Fibroblast of mammary gland (primary cell): Measurements from ENCODE around the gene HTR3A.

ENCODE experiments used
- DNase-seq: peaks from one replicate; pipeline ENCODE4 v3.0.0-alpha.2; 2010; ENCODE audit warnings: low read depth
- H3K4me3 ChIP-seq: 2 replicates; pipeline ENCODE4 v1.5.1; 2011; ENCODE audit warnings: low read depth, mild to moderate bottlenecking, low read length, moderate library complexity; ENCODE audit not compliant: control insufficient read depth
- TF ChIP-seq, protein P1 (sequence below): conservative IDR thresholded peaks from 2 replicates; pipeline ENCODE4 v1.5.1; 2011; ENCODE audit warnings: low read depth, low read length, inconsistent platforms; ENCODE audit not compliant: control insufficient read depth, insufficient read depth

Gene HTR3A

DNA sequence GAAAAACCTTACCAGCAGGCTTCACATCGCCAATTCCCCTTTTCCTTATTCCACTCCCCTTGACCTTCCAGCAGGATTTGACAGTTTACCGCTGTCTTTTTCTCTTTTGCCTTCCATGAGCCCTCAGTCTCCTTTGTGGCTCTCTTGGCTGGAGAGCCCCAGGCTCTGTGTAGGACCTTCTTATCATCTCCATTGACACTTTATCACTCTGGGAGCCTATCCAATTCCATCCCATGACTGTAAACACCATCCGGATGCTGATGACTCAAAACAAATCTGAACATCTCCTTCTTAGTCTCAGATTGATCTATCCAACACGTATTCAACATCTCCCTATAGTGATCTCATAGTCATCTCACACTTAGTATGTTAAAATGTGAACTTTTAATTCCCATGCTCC lies 36.0 kb downstream of the HTR3A start:
- TF ChIP-seq, protein P1, sequence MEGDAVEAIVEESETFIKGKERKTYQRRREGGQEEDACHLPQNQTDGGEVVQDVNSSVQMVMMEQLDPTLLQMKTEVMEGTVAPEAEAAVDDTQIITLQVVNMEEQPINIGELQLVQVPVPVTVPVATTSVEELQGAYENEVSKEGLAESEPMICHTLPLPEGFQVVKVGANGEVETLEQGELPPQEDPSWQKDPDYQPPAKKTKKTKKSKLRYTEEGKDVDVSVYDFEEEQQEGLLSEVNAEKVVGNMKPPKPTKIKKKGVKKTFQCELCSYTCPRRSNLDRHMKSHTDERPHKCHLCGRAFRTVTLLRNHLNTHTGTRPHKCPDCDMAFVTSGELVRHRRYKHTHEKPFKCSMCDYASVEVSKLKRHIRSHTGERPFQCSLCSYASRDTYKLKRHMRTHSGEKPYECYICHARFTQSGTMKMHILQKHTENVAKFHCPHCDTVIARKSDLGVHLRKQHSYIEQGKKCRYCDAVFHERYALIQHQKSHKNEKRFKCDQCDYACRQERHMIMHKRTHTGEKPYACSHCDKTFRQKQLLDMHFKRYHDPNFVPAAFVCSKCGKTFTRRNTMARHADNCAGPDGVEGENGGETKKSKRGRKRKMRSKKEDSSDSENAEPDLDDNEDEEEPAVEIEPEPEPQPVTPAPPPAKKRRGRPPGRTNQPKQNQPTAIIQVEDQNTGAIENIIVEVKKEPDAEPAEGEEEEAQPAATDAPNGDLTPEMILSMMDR = no peak
- no peak overlapping the region for H3K4me3 ChIP-seq
- no peak for DNase-seq

DNA sequence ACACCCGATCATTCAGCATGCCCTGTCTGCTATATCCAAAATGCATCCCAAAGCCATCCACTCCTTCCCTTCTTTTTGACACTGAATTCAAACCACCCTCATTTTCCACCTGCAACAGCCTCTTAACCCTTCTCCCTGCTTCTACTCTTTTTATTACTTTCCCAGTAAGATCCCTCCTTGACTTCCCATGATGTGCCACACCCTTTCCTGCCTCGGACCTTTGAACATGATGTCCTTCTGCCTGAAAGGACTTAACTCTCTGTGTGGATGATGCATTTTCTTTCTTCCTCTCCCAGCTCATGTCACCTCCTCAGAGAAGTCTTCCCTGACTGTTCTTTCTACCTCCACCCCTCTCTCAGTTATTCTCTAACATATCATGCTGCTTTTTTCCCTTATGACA lies 36.5 kb downstream of the HTR3A start:
- no peak for DNase-seq
- TF ChIP-seq, protein P1 = no peak
- H3K4me3 ChIP-seq = no peak overlapping the region

DNA sequence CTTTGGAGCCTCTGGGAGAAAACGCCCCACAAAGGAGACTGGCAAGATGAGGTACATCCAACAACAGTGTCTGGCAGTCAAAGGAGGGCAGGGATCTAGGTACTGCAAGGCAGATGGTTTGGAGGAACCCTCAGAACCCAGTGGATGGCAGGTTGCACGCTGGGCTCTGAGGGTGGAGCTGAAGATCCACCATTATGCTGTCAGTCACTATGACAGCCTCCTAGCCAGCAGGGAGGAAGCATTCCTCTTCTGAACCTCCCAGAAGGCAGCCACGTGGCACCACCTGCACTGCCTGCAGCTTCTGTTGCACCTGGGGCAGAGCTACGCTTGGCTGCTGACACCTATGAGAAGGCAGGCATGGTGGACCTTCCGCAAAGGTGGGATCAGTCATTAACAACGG lies 40.2 kb downstream of the HTR3A start:
- TF ChIP-seq, protein P1 = no peak
- no peak overlapping the region for H3K4me3 ChIP-seq
- DNase-seq = no peak

DNA sequence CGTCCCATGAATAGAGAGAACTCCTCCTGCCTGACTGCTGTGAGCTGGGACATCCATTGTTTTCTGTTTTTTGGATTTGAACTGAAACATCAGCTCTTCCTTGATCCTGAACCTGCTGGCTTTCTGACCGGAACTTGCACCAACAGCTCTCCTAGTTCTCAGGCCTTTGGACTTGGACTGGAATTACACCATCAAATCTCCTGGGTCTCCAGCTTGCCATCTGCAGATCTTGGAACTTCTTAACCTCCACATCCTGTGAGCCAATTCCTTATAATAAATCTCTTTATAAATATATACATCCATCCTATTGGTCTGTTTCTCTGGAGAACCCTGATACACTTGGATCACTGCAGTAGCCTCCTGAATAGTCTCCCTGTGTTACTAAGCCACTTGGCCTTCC lies 42.1 kb downstream of the HTR3A start:
- H3K4me3 ChIP-seq = no peak overlapping the region
- TF ChIP-seq, protein P1 = no peak
- DNase-seq = no peak

DNA sequence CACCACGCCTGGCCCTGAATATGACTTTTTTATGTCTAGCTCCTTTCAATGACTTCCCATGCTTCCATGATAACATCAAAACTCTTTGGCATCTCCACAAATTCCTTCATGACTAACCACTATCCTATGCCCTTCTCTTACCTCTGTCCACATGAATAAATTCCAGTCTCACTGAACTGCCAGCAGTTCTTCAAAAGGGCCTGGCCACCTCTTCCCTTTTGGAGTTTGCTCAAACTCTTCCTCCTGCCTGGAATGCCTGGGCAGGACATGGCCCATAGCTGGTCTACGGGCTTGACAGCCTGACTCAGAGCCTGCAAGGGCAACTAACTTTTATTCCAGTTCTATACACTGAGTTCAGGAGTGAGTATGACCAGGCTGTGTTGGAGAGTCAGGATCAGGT lies 42.8 kb downstream of the HTR3A start:
- TF ChIP-seq, protein P1 = no peak
- H3K4me3 ChIP-seq = no peak overlapping the region
- no peak for DNase-seq

DNA sequence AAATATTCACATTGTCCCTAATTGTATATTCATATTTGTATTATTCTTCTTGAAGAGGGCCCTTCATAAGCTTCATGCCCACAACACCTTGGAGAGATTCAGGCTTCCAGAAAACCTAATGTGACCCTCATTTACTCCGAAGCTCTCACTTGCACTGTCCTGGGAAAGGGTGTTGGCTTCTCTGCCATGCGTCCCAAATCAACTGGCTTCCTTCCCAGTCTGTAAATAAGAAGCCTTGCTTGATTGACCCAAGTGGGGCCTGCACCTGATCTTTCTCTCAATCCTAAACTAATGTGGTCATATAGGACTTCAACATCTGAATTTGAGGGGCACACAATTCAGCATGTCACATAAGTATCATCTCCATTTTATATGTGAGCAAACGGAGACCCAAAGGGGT lies 44.1 kb downstream of the HTR3A start:
- DNase-seq = no peak
- TF ChIP-seq, protein P1 = no peak
- H3K4me3 ChIP-seq = no peak overlapping the region

DNA sequence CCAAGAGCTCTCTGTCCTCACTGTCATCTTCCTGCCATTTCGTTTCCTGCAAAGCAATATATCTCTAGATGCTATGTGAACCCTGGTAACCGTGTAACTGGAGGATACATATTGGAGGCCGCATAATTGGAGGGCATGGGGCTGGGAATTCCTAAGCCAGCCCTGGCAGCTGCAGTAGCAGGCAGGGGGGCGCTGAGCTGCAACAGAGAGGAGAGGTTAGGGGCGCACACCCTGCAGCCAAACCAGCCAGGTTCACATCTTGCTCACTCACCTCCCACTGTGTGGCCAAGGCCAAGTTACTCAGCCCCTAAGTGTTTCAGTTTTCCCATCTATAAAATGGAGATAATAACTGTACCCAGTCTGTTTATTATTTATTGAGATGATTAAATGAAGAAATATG lies 44.7 kb downstream of the HTR3A start:
- no peak for DNase-seq
- H3K4me3 ChIP-seq = no peak overlapping the region
- TF ChIP-seq, protein P1 = no peak
